Ascending aorta (tissue), 2 donors: Measurements from ENCODE around the gene SNCAIP. TPM values are rescaled to one million over a fixed set of nuclear protein-coding genes. Genes with fewer than 3 reads are reported as not detected.

Experiments
- DNase-seq, 2 donors: peaks; one replicate each; pipeline ENCODE4 v3.0.0-alpha.2; 2019; ENCODE audit warnings: low spot score in 2 of 2
- H3K27ac ChIP-seq, 2 donors: fragments of 200-600 bp; sonication (generic); one replicate each; pipeline ENCODE4 v1.5.1; 2016 to 2017; ENCODE audit warnings: mild to moderate bottlenecking in 1 of 2
- H3K27me3 ChIP-seq: fragments of 200-600 bp; sonication (generic); one replicate; pipeline ENCODE4 v1.5.1; 2017
- H3K36me3 ChIP-seq, 2 donors: fragments of 200-600 bp; sonication (generic); one replicate each; pipeline ENCODE4 v1.5.1; 2016
- H3K4me1 ChIP-seq, 2 donors: fragments of 200-600 bp; sonication (generic); one replicate each; pipeline ENCODE4 v1.5.1; 2016 to 2017; ENCODE audit warnings: mild to moderate bottlenecking in 1 of 2
- H3K4me3 ChIP-seq, 2 donors: fragments of 200-600 bp; sonication (generic); one replicate each; pipeline ENCODE4 v1.5.1; 2016 to 2017; ENCODE audit warnings: mild to moderate bottlenecking in 1 of 2
- H3K9me3 ChIP-seq, 2 donors: fragments of 200-600 bp; sonication (generic); one replicate each; pipeline ENCODE4 v1.5.1; 2016
- intact Hi-C: fragments of 100-400 bp; cut with DNase I; formaldehyde crosslinking; loops from one replicate; pipeline ENCODE4 v1.15.1; 2023
- total RNA-seq: library from RNA; depleted of rRNA; stranded (reverse); fragments of >200 nt; gene quantifications from one replicate; pipeline ENCODE4 v1.1.0, GENCODE V29; 2016
- TF ChIP-seq, protein P1 (sequence below), 3 experiments: fragments of 200-600 bp in 2 of 3; fragments of 450-650 bp in 1 of 3; sonication (generic) in 2 of 3; IDR thresholded peaks; one replicate each; pipeline ENCODE4 v1.5.1; 2016 to 2019; ENCODE audit warnings: antibody characterized with exemption in 3 of 3, mild to moderate bottlenecking in 1 of 3, moderate library complexity in 1 of 3

SNCAIP gene
- total RNA-seq, 1 donor from 2014 or later, result 2.9 TPM

GRCh38 chr5:122470365-122470764 lies 158.3 kb downstream of the SNCAIP start:
- Histone ChIP-seq H3K27ac (no peak overlapping the region), H3K36me3 (no peaks in the 10 kb centered on the region), H3K9me3 (no peaks in the 10 kb centered on the region), H3K4me3 (no peak overlapping the region), H3K27me3 (no peaks in the 10 kb centered on the region), H3K4me1 (no peaks in the 10 kb centered on the region)
- intact Hi-C loops, result no loop called here
- DNase-seq, result no peak
- TF ChIP-seq, protein P1, sequence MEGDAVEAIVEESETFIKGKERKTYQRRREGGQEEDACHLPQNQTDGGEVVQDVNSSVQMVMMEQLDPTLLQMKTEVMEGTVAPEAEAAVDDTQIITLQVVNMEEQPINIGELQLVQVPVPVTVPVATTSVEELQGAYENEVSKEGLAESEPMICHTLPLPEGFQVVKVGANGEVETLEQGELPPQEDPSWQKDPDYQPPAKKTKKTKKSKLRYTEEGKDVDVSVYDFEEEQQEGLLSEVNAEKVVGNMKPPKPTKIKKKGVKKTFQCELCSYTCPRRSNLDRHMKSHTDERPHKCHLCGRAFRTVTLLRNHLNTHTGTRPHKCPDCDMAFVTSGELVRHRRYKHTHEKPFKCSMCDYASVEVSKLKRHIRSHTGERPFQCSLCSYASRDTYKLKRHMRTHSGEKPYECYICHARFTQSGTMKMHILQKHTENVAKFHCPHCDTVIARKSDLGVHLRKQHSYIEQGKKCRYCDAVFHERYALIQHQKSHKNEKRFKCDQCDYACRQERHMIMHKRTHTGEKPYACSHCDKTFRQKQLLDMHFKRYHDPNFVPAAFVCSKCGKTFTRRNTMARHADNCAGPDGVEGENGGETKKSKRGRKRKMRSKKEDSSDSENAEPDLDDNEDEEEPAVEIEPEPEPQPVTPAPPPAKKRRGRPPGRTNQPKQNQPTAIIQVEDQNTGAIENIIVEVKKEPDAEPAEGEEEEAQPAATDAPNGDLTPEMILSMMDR (IDR thresholded peaks at IDR 0.05), result no peak

GRCh38 chr5:122471031-122471751 lies 159.2 kb downstream of the SNCAIP start:
- Histone ChIP-seq H3K27me3 (no peaks in the 10 kb centered on the region), H3K9me3 (no peaks in the 10 kb centered on the region), H3K27ac (no peak overlapping the region), H3K4me3 (no peak overlapping the region), H3K36me3 (no peaks in the 10 kb centered on the region), H3K4me1 (no peaks in the 10 kb centered on the region)
- no peak for DNase-seq
- TF ChIP-seq, protein P1 (IDR thresholded peaks at IDR 0.05), result no peak
- intact Hi-C loops, result no loop called here

GRCh38 chr5:122471752-122472061 lies 159.7 kb downstream of the SNCAIP start:
- intact Hi-C loops, result no loop called here
- H3K9me3 ChIP-seq, result no peaks in the 10 kb centered on the region
- H3K4me3 ChIP-seq, result no peak overlapping the region
- no peak overlapping the region for H3K27ac ChIP-seq
- no peaks in the 10 kb centered on the region for H3K36me3 ChIP-seq
- TF ChIP-seq, protein P1 (IDR thresholded peaks at IDR 0.05), result no peak
- H3K4me1 ChIP-seq, result no peaks in the 10 kb centered on the region
- no peaks in the 10 kb centered on the region for H3K27me3 ChIP-seq
- DNase-seq, result no peak

- Histone ChIP-seq H3K27ac (no peak overlapping the region), H3K9me3 (no peaks in the 10 kb centered on the region), H3K4me3 (no peak overlapping the region), H3K36me3 (no peaks in the 10 kb centered on the region), H3K4me1 (no peaks in the 10 kb centered on the region), H3K27me3 (no peaks in the 10 kb centered on the region)
- no peak for DNase-seq
- TF ChIP-seq, protein P1 (IDR thresholded peaks at IDR 0.05), result no peak
- intact Hi-C loops, result no loop called here
Observed at GRCh38 chr5:122473138-122473843, 161.3 kb downstream of the SNCAIP start.

GRCh38 chr5:122473941-122474340 lies 161.9 kb downstream of the SNCAIP start:
- Histone ChIP-seq H3K4me3 (no peak overlapping the region), H3K36me3 (no peaks in the 10 kb centered on the region), H3K4me1 (no peaks in the 10 kb centered on the region), H3K27ac (no peak overlapping the region), H3K9me3 (no peaks in the 10 kb centered on the region), H3K27me3 (no peaks in the 10 kb centered on the region)
- intact Hi-C loops, result no loop called here
- no peak for DNase-seq
- TF ChIP-seq, protein P1 (IDR thresholded peaks at IDR 0.05), result no peak
